Stimulated activated CD4-positive, alpha-beta T cell treated with anti-CD3 and anti-CD28 coated beads, Interleukin-12 subunit alpha, Interleukin-12 subunit beta, amount 100 ng/mL, for 24 hours (primary cell): ENCODE measurements around the gene CRYBB3.
A peak's percentile ranks its signal among the peaks of the same experiment; 100 is the strongest.
"Not testable (repeated sequence)": the region's sequence is repeated elsewhere in the genome, so short reads cannot be mapped to it uniquely, and the experiment has no call there.

Experiments
- DNase-seq, 2 experiments: peaks; one replicate each; pipeline ENCODE4 v3.0.0-alpha.2; 2020; ENCODE audit warnings: low read depth in 2 of 2

Gene CRYBB3

GRCh38 chr22:25205847-25206246 lies 6.2 kb downstream of the CRYBB3 start:
- DNase-seq = no peak

- no peak for DNase-seq
Measured at GRCh38 chr22:25206998-25207397, 7.3 kb downstream of the CRYBB3 start.

GRCh38 chr22:25207553-25208157 lies 8.0 kb downstream of the CRYBB3 start:
- no peak for DNase-seq

DNA sequence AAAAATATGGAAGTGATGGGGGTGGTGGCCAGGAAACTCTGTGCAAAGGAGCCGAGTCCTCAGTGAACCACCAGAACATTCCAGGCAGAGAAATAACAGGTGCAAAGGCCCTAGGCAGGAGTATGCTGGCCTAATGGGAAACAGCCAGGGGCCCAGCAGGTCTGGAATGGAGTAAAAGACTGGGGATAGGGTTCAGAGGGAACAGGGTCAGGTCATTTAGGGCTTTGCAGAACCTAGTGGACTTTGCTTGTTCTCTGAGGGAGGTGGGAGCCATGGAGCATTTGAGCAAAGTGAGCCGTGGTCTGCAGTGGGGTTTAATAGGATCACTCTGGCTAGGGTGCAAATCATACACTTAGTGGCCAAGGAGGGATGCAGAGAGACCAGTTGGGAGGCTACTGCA lies 8.7 kb downstream of the CRYBB3 start:
- DNase-seq = no peak

DNA sequence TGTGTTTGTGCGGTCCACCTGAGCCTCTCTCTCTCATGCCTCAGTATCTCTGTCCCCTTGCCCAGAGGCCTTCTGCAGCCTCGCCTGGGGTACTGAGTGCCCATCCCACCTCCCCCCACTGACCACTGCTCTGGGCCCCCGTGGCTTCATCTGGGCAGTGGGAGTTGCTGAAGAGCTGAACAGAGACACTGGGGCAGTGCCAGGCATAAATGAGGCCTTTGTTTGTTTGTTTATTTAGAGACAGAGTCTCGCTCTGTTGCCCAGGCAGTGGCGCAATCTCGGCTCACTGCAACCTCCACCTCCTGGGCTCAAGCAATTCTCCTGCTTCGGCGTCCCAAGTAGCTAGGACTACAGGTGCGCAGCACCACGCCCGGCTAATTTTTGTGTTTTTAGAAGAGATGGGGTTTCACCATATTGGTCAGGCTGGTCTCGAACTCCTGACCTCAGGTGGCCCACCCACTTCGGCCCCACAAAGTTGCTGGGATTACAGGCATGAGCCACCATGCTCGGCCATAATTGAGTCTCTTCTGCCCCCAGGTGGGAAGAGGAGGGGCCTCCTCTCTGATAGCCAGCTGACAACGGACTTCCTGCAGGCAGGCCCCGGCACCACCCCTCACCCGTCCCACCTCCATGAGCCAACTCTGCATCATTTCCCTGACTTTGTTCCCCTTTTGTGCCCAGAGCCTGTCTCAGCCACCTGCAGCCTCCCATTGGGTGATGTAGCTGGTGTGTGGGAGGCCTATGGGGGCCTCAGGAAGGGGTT lies 9.3 kb downstream of the CRYBB3 start:
- DNase-seq = no peak

DNA sequence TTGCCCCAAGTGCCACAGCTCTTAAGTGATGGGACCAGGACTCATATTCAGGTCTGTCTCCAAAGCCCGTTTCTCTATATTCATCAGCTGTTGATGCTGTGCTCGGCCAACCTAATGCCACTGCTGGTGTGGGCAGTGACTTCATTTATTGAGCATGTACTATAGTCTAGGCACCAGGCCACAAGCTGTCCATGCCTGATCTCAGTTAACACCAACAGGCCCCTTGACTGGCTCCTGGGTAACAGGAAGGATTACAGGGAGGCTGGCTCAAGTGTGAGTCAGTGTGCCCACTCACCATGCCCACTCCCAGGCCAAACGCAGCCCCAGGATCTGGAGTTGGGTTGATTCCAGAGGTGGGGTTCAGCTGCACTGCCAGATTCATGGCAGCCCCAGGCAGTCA lies 11.1 kb downstream of the CRYBB3 start:
- DNase-seq = no peak

GRCh38 chr22:25212337-25212736 lies 12.7 kb downstream of the CRYBB3 start:
- DNase-seq = no peak

- DNase-seq = no peak
Measured at GRCh38 chr22:25213221-25213620, 13.6 kb downstream of the CRYBB3 start.

- no peak for DNase-seq
Measured at GRCh38 chr22:25216230-25216629, 16.6 kb downstream of the CRYBB3 start.

- DNase-seq = no peak
Measured at GRCh38 chr22:25219211-25219689, 19.6 kb downstream of the CRYBB3 start, which contains the start of gene CRYBB2. CRYBB2 (plus strand) TSS chr22:25219639; CDS start chr22:25221430, 1,791 bp downstream.

- no peak for DNase-seq
Measured at GRCh38 chr22:25219948-25220442, 20.3 kb downstream of the CRYBB3 start.

DNA sequence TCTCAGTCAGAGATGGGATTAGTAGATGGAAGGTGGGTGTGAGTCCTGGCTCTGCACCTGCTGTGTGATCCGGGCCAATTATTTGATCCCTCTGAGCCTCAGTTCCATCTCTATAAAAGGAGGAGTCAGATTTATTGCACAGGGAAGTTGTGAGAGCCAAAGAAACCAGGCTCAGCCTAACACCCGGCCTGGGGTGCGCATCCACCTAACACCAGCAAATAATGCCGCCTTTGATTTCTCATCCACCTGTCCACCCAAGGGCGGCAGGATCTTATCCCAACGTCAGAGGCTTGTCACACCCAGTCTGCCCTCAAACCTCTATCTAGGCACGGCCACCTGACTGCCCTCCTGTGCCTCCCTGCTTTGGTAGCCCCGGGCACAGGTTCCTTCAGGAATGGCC lies 22.1 kb downstream of the CRYBB3 start:
- DNase-seq = no peak

DNA sequence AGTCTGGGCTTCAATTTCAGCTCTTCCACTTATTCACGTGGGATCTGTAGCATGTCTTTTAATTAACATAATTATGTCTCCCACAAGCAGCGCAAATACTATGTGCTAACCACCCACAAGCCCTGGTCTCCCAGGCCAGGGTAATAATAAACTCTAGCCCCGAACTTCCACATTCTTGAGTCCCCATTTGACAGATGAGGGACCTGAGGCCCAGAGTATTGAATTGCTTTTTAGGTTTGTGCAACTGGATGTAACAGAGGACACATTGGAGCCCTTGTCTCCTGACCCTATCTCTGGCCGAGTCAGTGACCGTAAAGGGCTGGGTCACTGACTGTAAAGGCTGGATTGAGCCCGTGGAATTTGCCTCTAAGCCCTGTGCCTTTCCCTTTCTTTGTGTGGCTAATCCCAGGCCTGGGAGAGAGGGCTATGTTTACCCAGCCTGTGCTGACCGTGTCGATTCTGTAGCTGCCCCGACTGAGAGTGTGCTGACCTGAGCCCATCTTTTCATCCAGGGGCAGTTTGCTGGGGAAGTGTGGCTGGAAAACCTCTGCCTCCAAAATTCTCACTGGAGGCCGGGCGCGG lies 23.7 kb downstream of the CRYBB3 start:
- no peak for DNase-seq

DNA sequence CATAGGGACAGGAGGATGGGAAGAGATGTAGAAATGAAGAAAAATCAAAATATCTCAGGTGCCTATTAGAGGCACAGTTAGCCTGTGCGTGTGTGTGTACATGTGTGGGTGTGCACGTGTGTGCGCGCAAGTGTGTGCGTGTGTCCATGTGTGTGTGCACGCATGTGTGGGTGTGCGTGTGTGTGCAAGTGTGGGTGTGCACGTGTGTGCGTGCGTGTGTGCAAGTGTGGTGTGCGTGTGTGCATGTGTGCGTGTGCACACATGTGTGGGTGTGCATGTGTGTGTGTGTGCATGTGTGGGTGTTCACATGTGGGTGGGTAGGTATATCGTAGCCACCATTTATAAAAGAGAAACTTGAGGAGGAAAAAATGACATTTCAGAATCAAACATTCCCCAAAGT lies 29.2 kb downstream of the CRYBB3 start:
- DNase-seq = no peak

GRCh38 chr22:25230760-25231159 lies 31.1 kb downstream of the CRYBB3 start:
- DNase-seq = not testable (repeated sequence)

- DNase-seq = no peak
Measured at GRCh38 chr22:25232301-25232700, 32.6 kb downstream of the CRYBB3 start.

- not testable (repeated sequence) for DNase-seq
Measured at GRCh38 chr22:25233706-25234105, 34.0 kb downstream of the CRYBB3 start.

DNA sequence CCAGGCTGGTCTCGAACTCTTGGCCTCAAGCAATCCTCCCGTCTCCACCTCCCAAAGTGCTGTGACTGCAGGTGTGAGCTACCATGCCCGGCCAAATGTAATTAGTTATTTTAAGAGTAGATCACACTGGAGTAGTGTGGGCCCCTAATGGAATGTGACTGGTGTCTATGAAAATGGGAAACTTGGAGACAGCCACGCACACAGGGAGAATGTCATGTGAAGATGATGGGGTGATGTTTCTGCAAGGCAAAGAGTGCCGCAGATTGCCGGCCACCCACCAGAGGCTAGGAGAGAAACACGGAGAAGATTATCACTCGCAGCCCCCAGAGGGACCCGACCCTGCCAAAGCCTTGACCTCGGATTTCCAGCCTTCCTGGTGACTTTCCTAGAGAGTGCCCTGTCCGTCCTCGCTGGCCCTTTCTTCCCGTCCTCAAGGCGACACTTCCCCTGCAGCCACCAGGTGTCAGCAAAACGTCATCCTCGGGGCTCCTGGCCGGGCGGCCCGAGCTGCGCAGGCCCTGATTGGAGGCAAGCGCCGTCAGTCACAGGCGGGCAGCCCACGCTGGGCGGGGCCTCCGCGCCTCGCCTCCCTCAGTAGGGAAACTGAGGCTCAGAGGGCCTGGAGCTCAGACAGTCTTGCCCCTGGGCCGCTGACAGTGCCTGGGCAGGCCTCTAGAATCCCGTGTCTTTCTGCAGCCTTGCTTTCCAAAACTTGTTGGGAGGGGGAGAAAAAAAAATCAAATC lies 36.1 kb downstream of the CRYBB3 start:
- DNase-seq = peak; percentile 31 to 71

DNA sequence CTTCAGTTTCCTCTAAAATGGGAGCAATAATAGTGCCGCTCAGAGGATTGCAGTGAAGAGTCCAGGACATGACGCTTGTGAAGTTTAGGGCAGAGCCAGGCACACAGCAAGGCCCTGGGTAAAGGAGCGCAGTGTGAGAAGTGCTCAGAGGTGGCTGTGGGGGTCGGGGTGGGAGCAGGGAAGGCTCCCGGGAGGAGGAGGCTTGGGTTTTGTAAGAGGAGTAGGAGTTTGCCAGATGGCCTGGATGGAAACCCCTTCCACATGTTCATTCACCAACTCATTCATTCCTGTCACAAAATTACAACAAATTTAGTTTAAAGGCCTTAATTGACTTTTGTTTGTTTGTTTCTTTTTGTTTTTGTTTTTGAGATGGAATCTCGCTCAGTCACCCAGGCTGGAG lies 36.8 kb downstream of the CRYBB3 start:
- DNase-seq = no peak

DNA sequence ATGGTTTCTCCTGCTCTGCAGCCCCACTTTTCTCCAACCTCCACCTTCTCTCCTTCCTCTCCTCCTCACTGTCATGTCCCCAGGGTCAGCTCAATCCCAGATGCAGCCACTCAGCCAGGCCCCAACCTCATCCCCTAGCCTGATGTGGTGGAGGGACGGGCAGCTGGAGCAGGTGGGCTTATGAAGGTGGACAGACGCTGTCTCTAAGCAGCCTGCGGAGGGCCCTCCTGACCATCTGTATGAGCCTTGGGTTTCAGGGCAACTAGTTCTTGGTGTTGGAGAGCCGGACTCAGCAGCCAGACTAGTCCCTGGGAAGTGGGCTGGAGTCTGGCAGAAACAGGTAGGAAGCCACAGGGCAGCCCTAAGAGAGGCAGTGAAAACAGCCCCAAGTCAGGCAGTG lies 37.8 kb downstream of the CRYBB3 start:
- no peak for DNase-seq

DNA sequence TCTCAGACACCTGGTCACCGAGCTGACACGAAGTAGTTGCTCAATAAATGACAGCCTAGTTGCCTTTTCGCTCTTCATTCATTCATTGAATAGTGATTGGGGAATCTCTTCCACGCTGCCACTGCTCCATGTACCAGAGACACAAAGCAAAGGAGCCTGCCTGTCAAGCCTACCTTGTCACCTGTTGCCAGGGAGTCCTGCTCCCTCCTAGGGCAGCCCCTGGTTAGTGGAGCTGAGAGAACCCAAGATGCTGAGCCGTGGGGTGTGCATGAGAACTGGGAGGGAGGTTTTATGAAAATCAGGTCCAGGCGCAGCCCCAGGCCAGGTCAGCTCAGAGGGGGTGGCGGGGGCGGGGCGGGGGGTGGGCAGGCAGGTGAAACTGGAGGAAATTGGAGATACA lies 38.4 kb downstream of the CRYBB3 start:
- not testable (repeated sequence) for DNase-seq

DNA sequence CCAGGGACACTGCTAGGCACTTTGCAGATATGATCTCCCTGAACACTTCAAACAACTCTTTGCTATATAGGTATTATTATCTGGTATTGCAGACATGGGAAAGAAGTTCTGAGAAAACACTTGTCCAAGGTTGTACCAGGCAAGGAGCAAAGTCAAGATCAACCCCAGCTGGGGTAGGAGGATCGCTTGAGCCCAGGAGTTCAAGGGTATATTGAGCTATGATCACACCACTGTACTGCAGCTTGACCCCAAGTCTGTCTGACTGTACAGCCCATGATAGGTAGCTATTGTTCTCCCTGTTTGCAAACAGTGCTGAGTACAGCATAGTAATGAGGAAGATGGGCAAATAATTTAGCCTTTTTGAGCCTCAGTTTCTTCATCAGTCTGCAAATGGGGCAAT lies 55.5 kb downstream of the CRYBB3 start:
- DNase-seq = not testable (repeated sequence)
